Glomerular endothelial cell (primary cell): Measurements from ENCODE around the gene RNPEPL1. TPM values are rescaled to one million over a fixed set of nuclear protein-coding genes. Genes with fewer than 3 reads are reported as not detected.
"Not testable (repeated sequence)": the region's sequence is repeated elsewhere in the genome, so short reads cannot be mapped to it uniquely, and the experiment has no call there.

Experiments used
- DNase-seq: peaks from one replicate; pipeline ENCODE4 v3.0.0-alpha.2; 2011; ENCODE audit warnings: low read depth, low spot score; ENCODE audit errors: extremely low read depth
- total RNA-seq: library from RNA; depleted of rRNA; stranded (reverse); fragments of >200 nt; gene quantifications from 2 replicates; pipeline ENCODE4 v1.2.3, GENCODE V29; 2015

Gene RNPEPL1
- total RNA-seq, 1 donor from 2014 or later: 141 TPM

DNA sequence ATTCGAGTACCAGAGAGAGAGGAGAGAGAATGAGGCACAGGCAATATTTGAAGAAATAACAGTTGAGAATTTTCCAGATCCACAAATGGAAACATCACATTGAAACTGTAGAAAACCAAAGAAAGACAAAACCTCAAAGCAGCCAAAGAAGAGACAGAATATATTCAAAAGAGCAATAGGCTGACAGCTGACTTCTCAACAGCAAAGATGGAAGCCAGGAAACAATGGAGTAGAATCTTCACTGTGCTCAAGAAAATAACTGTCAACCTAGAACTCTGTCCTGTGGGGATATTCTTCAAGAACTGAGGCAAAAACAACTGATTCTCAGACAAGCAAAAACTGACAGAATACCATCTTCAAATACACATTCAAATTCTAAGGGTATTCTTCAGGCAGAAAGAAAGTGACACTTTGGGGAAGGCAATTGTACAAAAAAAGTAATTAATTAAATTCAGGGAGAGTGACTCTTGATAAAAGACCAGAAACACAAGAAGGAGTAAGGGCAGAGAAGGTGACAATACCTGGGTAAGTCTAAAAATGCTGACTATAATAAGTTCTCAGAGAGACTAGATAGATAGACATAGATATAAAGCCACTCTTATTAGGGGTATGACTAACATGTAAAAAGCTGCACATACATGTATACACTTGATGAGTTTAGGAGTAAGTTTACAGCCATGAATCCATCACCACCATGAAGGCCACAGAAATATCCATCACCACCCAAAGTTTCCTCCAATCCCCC, 36.1 kb upstream of the RNPEPL1 start:
- DNase-seq: no peak

DNA sequence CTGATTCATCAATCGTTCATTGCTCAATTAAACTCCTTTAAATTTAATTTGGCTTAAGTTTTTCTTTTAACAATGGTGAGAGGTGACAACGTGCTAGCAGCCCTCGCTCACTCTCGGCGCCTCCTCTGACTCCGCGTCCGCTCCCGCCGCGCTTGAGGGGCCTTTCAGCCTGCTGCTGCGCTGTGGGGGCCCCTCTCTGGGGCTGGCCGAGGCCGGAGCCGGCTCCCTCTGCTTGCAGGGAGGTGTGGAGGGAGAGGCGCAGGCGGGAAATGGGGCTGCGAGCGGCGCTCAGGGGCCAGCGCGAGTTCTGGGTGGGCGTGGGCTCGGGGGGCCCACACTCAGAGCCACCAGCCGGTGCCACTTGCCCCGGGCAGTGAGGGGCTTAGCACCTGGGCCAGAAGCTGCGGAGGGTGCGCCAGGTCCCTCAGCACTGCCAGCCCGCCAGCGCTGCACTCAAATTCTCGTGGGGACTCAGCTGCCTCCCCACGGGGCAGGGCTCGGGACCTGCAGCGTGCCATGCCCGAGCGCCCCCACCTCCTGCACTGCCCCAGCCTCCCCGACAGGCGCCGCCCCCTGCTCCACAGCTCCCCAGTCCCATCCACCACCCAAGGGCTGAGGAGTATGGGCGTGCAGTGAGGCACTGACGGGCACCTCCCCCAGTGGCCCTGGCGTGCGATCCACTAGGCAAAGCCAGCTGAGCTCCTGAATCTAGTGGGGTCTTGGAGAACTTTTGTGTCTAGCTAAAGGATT, 30.1 kb upstream of the RNPEPL1 start:
- DNase-seq: no peak

DNA sequence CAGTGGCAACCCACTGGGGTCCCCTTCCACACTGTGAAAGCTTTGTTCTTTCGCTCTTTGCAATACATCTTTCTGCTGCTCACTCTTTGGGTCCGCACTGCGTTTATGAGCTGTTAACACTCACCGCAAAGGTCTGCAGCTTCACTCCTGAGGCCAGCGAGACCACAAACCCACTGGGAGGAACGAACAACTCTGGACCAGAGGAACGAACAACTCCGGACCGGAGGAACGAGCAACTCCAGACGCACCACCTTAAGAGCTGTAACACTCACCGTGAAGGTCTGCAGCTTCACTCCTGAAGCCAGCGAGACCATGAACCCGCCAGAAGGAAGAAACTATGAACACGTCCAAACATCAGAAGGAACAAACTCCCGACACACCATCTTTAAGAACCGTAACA, 29.2 kb upstream of the RNPEPL1 start:
- DNase-seq: not testable (repeated sequence)

GRCh38 chr2:240539906-240540305, 28.4 kb upstream of the RNPEPL1 start:
- DNase-seq: no peak

GRCh38 chr2:240551288-240551687, 17.0 kb upstream of the RNPEPL1 start:
- DNase-seq: no peak

- DNase-seq: no peak
These were observed 16.5 kb upstream of the RNPEPL1 start for GRCh38 chr2:240551811-240552210.

GRCh38 chr2:240553956-240554480, 14.3 kb upstream of the RNPEPL1 start:
- no peak for DNase-seq

DNA sequence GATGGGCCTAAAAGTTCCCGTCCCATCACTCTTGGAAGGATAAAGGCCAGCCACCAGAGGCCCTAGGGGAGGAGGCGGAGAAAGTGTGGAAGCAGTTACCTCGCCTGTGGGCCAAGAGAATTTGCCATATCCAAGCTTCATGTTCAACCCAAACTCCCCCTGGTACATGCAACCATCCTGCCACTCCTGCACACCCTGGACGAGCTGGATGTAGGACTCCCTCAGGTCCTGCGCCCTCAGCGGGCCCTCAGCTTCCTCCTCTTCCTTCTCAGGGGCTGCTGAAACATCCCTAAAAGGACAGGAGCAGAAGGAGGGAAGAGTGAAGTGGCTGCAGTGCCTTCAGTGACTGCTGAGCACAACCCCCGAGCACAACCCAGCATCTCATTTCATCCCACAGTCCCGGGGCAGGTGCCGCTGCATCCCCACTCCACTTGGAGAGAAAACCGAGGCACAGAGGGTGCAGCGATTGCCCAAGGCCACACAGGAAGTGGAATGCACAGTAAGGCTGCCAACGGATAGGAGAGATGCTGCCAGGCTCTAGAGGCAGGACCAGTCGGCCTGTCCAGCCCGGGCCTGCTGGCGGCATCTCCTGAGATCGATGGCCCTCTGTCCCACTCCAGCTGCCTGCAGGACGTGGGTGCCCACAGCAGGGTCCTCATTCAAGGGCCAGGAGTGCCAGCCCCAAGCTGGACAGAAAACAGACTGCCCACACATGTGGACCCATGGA, 13.4 kb upstream of the RNPEPL1 start:
- DNase-seq: no peak

GRCh38 chr2:240555541-240556250, 12.6 kb upstream of the RNPEPL1 start:
- no peak for DNase-seq

DNA sequence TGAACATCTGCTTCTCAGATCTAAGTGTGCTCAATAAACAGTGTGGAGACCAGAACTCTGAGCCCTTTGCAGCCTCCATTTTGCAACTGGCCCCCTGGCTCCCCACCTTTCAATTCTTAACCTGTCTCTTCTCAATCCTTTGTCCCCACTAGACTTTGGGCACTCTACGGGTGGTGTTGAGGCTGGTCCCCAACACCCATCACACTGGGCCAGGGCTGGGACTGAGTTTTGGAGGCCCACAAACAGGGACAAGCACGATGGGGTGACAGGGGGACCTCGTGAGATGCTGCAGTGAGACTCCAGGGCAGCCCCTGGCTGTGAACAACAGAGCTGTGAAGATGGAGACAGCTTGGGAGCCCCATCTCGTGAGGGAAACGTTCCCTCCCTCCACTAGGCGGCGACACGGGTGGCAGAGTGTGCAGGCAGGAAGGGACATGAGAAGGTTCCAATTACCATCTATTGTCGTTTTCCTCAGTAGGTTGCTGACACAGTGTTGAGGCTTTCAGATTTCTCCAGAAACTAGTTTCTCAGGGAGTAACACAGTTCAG, 11.7 kb upstream of the RNPEPL1 start:
- no peak for DNase-seq

DNA sequence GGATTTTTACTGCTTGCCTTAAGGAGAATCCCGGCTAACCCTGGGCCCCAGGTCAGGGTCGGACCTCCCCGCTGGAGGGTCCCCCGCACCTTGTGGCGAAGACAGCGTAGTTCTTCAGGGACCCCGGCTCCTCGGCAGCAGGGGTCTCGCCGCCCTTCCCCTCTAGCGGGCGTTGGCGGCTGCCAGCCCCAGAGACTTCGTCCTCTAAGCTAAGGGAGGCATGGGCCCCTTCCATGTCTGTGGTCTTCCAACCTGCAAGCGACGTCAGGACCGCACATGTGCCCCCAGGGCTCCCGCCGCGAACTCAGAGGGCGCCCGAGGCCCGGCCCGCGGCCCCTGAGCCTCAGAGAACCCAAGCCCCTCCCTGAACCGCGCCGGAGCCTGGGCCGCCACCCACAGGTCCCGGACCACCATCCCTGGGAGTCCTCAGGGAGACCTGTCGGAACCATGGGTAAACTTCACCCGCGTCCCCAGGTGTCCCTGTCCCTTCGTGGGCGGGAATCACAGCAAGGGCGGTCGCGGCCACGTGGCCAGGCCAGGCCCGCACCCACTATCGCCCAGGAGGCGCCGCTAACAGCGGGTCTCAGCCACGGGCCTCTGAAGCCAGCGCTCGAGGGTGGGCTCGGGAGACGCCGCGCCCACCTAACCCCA, 11.1 kb upstream of the RNPEPL1 start:
- DNase-seq: no peak

DNA sequence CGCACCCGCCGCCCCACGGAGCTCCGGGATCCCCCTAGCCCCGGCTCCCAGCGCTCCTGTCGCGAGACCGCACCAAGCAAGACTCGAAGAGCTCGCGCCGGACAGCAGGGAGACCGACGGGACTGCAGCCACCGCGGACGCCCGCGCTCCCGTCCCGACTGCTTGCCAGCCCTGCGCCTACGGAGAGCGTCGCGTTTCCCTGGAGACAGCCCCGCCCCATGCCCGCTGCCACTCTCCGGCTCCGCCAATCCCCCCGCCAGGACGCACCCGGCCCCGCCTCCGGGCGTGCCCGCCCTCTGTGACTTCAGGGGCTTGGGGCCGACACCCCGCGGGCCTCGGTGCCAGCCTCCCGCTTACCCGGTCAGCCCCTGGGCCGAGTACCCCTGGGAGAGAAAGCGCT, 10.5 kb upstream of the RNPEPL1 start, which contains the start of gene ANKMY1:
Gene ANKMY1, minus strand, starts transcription at position 181 of the 400 bp plus-strand sequence. CDS start 653 bp downstream, outside the sequence.
- DNase-seq: no peak

- no peak for DNase-seq
These were observed 10.0 kb upstream of the RNPEPL1 start for GRCh38 chr2:240558236-240558761.

DNA sequence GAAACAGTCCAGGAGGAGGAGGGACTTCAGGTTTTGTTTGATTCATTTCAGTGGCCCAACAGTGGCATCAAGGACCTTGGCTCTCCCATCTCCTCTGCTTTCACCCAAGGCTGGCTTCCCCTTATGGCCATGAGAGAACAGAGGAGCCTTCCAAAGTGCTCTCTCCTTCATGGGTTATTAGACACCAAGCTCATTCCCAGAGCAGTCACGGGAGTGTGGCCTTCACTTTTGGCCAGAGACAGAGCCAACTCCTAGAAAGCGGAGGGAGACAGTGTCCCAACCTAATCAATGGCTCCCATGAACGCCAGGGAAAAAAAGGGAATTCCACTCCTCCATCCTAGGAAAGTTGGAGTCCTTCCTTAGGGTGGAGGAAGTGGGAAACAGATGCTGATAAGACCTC, 9.0 kb upstream of the RNPEPL1 start:
- no peak for DNase-seq

GRCh38 chr2:240560084-240560479, 8.2 kb upstream of the RNPEPL1 start, which contains the start of gene DUSP28:
TSS of gene DUSP28 (plus strand) at chr2:240560357. CDS start at chr2:240560685, 328 bp downstream.
- no peak for DNase-seq

DNA sequence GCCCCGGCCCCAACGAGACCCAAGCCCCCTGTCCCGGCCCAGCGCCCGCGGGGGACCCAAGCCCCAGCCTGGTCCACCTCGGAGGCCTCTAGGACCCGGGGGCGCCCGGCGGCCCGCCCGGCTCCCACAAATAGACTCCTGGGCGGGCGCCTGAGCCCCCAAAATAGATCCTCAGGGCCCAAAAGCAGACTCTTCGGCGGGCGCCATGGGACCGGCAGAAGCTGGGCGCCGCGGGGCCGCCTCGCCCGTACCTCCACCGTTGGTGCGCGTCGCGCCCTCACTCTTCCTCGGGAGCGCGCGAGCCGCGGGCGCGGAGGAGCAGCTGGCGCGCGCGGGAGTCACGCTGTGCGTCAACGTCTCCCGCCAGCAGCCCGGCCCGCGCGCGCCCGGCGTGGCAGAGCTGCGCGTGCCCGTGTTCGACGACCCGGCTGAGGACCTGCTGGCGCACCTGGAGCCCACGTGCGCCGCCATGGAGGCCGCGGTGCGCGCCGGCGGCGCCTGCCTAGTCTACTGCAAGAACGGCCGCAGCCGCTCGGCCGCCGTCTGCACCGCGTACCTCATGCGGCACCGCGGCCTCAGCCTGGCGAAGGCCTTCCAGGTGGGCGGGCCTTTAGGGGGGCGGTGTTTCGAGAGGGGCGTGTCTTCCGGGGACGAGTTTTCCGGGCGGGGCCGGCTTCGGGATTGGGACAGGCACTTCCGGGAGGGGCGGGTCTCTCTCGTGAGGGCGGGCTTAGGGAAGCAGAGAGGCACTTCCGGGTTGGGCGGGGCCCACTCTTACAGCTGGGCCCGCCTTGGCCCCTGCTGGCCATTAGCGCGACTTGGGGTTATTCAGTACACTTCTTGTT, 7.6 kb upstream of the RNPEPL1 start:
- peak; percentile 75 for DNase-seq

DNA sequence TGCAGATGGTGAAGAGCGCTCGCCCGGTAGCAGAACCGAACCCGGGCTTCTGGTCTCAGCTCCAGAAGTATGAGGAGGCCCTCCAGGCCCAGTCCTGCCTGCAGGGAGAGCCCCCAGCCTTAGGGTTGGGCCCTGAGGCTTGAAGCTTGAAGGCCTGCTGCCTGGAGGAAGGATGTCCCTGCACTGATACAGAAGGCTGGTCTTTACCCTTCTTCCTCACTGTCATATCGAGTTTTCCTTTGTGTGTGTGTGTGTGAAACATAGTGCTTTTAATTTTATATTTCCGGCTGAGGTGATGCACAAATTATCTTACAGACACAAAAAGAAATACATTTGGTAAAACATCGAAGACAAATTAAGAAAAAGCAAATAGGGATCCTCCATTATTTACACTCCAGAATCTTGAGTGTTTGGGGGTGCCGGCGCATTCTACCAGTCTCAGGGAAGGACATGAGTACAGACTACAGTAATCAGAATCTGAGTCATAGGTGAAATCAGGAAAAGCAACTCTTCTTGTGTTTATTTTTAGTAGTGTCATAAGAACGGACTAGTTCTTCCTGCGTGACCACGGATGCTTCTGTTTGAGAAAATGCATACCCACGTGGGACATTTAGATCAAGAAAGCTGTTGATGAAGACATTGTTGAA, 6.8 kb upstream of the RNPEPL1 start:
- no peak for DNase-seq

DNA sequence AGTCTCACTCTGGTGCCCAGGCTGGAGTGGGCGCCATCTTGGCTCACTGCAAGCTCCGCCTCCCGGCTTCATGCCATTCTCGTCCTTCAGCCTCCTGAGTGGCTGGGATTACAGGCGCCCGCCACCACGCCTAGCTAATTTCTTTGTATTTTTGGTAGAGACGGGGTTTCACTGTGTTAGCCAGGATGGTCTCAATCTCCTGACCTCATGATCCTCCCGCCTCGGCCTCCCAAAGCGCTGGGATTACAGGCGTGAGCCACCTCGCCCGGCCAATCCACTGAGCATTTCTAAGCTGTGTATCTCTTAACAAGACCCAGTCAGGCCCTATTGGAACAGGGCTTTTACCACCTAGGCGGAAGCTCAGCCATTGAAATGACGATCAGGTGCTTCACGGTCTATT, 5.1 kb upstream of the RNPEPL1 start:
- not testable (repeated sequence) for DNase-seq
